H54 (cell line): ENCODE data around the gene SLC38A10.

Experiments
- DNase-seq: peaks from one replicate; pipeline ENCODE4 v3.0.0; 2011; ENCODE audit warnings: low spot score, mixed read lengths; ENCODE audit not compliant: insufficient read length
- FAIRE-seq: peaks from 3 replicates; lab custom pipeline; 2011; peaks lifted over from hg19 to GRCh38; lab: Jason Lieb, UNC
- POLR2A ChIP-seq: IDR thresholded peaks from 2 replicates; pipeline ENCODE4 v1.6.1; 2011; ENCODE audit warnings: low read depth, mild to moderate bottlenecking, low read length

SLC38A10 gene

GRCh38 chr17:81206657-81207056, 88.5 kb downstream of the SLC38A10 start:
- no peak for FAIRE-seq
- TF ChIP-seq POLR2A, result no peak

GRCh38 chr17:81206166-81206565, 88.9 kb downstream of the SLC38A10 start:
- FAIRE-seq, result no peak
- DNase-seq, result no peak
- no peak for TF ChIP-seq POLR2A

More at GRCh38 chr17:81206657-81207056, 88.5 kb downstream of the SLC38A10 start:
- DNase-seq, result no peak

- no peak for DNase-seq
- FAIRE-seq, result no peak
- no peak for TF ChIP-seq POLR2A
Measured at GRCh38 chr17:81204578-81204977, 90.5 kb downstream of the SLC38A10 start.

GRCh38 chr17:81203136-81203535, 92.0 kb downstream of the SLC38A10 start:
- DNase-seq (no peak), FAIRE-seq (no peak)
- TF ChIP-seq POLR2A, result no peak

- DNase-seq (no peak), FAIRE-seq (no peak)
- no peak for TF ChIP-seq POLR2A
Measured at GRCh38 chr17:81202318-81202717, 92.8 kb downstream of the SLC38A10 start.

- TF ChIP-seq POLR2A, result no peak
- DNase-seq (peak; percentile 89), FAIRE-seq (peak; percentile 41)
Measured at GRCh38 chr17:81200695-81201580, 94.2 kb downstream of the SLC38A10 start.

GRCh38 chr17:81200201-81200600, 94.9 kb downstream of the SLC38A10 start:
- FAIRE-seq, result no peak
- no peak for DNase-seq
- TF ChIP-seq POLR2A, result no peak

- FAIRE-seq, result no peak
- TF ChIP-seq POLR2A, result no peak
- no peak for DNase-seq
Measured at GRCh38 chr17:81199482-81199830, 95.7 kb downstream of the SLC38A10 start.

- no peak for TF ChIP-seq POLR2A
- no peak for FAIRE-seq
- no peak for DNase-seq
Measured at GRCh38 chr17:81198826-81199481, 96.2 kb downstream of the SLC38A10 start.

- FAIRE-seq (no peak), DNase-seq (no peak)
- no peak for TF ChIP-seq POLR2A
Measured at GRCh38 chr17:81197831-81198490, 97.1 kb downstream of the SLC38A10 start.

- FAIRE-seq, result no peak
- TF ChIP-seq POLR2A, result no peak
- no peak for DNase-seq
Measured at GRCh38 chr17:81197409-81197795, 97.7 kb downstream of the SLC38A10 start.

GRCh38 chr17:81196505-81197408, 98.3 kb downstream of the SLC38A10 start:
- FAIRE-seq, result no peak
- DNase-seq, result no peak
- TF ChIP-seq POLR2A, result no peak

- FAIRE-seq (no peak), DNase-seq (no peak)
- no peak for TF ChIP-seq POLR2A
Measured at GRCh38 chr17:81195941-81196495, 99.1 kb downstream of the SLC38A10 start.
